ENCODE data around the gene SLIT1.

SLIT1 gene

GRCh38 chr10:97131666-97132065, 54.1 kb downstream of the SLIT1 start:
- TF ChIP-seq CEBPB (IDR thresholded peaks at IDR 0.05) (no peak), TCF12 (IDR thresholded peaks at IDR 0.05; ENCODE audit: low read depth) (no peak), TEAD4 (IDR thresholded peaks at IDR 0.05) (no peak), REST (IDR thresholded peaks at IDR 0.05; ENCODE audit: low read depth) (no peak), EGR1 (IDR thresholded peaks at IDR 0.05) (no peak), NFIC (IDR thresholded peaks at IDR 0.05) (no peak), CREB1 (IDR thresholded peaks at IDR 0.05; ENCODE audit: low read depth) (no peak), RAD21 (IDR thresholded peaks at IDR 0.05; ENCODE audit: low read depth) (no peak), TAF1 (IDR thresholded peaks at IDR 0.05; ENCODE audit: low read depth) (no peak)
- TF ChIP-seq, protein P1, sequence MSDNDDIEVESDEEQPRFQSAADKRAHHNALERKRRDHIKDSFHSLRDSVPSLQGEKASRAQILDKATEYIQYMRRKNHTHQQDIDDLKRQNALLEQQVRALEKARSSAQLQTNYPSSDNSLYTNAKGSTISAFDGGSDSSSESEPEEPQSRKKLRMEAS (IDR thresholded peaks at IDR 0.05): no peak
- TF ChIP-seq, protein P2, sequence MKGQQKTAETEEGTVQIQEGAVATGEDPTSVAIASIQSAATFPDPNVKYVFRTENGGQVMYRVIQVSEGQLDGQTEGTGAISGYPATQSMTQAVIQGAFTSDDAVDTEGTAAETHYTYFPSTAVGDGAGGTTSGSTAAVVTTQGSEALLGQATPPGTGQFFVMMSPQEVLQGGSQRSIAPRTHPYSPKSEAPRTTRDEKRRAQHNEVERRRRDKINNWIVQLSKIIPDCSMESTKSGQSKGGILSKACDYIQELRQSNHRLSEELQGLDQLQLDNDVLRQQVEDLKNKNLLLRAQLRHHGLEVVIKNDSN (IDR thresholded peaks at IDR 0.05): no peak

DNA sequence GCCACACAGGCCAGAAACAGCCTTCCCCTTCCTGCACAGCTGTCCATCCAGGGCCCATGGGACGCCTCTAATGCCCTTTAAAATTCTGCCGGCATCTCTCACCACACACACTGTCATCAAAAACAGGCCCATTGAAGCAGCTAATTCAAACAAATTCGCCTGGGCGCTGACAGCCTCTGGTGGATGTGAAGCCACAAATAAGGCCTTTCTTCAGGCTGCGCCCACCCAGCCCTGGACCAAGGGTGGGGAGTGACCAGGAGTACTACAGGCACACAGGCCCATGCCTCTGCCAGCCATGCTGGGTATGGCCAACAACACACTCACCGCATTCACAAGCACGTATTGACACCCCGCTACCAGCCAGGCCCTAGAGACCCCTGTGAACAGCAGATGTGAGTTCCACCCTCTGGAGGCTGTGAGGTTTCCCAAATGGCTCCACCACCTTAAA, 54.6 kb downstream of the SLIT1 start:
- TF ChIP-seq CREB1 (IDR thresholded peaks at IDR 0.05; ENCODE audit: low read depth): no peak
- TF ChIP-seq EP300 (IDR thresholded peaks at IDR 0.05; ENCODE audit: borderline replicate concordance): no peak
- TF ChIP-seq REST (IDR thresholded peaks at IDR 0.05; ENCODE audit: low read depth): no peak
- no peak for TF ChIP-seq EGR1 (IDR thresholded peaks at IDR 0.05)
- TF ChIP-seq CEBPB (IDR thresholded peaks at IDR 0.05): no peak
- TF ChIP-seq TCF12 (IDR thresholded peaks at IDR 0.05; ENCODE audit: low read depth): no peak
- TF ChIP-seq NFIC (IDR thresholded peaks at IDR 0.05): no peak
- TF ChIP-seq TAF1 (IDR thresholded peaks at IDR 0.05; ENCODE audit: low read depth): no peak
- no peak for TF ChIP-seq RAD21 (IDR thresholded peaks at IDR 0.05; ENCODE audit: low read depth)
- no peak for TF ChIP-seq ZBTB7A (IDR thresholded peaks at IDR 0.05; ENCODE audit: low read depth)
- no peak for TF ChIP-seq YY1 (IDR thresholded peaks at IDR 0.05; ENCODE audit: low read depth)
- TF ChIP-seq FOXM1 (IDR thresholded peaks at IDR 0.05; ENCODE audit: borderline replicate concordance, low read depth): no peak
- TF ChIP-seq, protein P2 (IDR thresholded peaks at IDR 0.05): no peak
- TF ChIP-seq, protein P1 (IDR thresholded peaks at IDR 0.05): no peak
- TF ChIP-seq TEAD4 (IDR thresholded peaks at IDR 0.05): no peak

DNA sequence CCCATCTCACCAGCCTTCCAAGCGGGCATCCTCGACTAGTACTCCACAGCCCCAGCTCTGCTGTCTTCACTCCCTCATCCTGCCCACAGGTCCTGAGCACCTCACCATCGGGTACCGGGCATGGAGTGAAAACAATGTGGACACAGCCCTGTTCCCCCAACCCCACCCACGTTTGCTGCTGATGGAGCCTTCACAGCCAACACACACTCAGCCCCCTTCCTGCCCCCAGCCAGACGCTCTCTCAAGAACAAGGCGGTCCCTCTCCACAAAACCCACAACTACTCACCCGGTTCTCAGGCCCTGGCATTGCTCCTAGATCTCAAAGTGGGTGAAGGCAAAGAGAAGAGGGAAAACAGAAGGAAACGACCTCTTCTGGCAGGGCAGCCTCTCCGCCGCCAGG, 56.1 kb downstream of the SLIT1 start:
- TF ChIP-seq TCF12 (IDR thresholded peaks at IDR 0.05; ENCODE audit: low read depth) (no peak), ZBTB7A (IDR thresholded peaks at IDR 0.05; ENCODE audit: low read depth) (no peak), FOXM1 (IDR thresholded peaks at IDR 0.05; ENCODE audit: borderline replicate concordance, low read depth) (no peak)
- TF ChIP-seq, protein P1 (IDR thresholded peaks at IDR 0.05): no peak

GRCh38 chr10:97128516-97129154, 57.1 kb downstream of the SLIT1 start:
- TF ChIP-seq, protein P1 (IDR thresholded peaks at IDR 0.05): no peak
- TF ChIP-seq NFIC (IDR thresholded peaks at IDR 0.05) (no peak), ZBTB7A (IDR thresholded peaks at IDR 0.05; ENCODE audit: low read depth) (no peak), TEAD4 (IDR thresholded peaks at IDR 0.05) (no peak), EGR1 (IDR thresholded peaks at IDR 0.05) (no peak), EP300 (IDR thresholded peaks at IDR 0.05; ENCODE audit: borderline replicate concordance) (no peak), CEBPB (IDR thresholded peaks at IDR 0.05) (no peak), TAF1 (IDR thresholded peaks at IDR 0.05; ENCODE audit: low read depth) (no peak), RAD21 (IDR thresholded peaks at IDR 0.05; ENCODE audit: low read depth) (no peak), FOXM1 (IDR thresholded peaks at IDR 0.05; ENCODE audit: borderline replicate concordance, low read depth) (no peak), YY1 (IDR thresholded peaks at IDR 0.05; ENCODE audit: low read depth) (no peak)
- TF ChIP-seq, protein P2 (IDR thresholded peaks at IDR 0.05): no peak

GRCh38 chr10:97128039-97128492, 57.7 kb downstream of the SLIT1 start:
- TF ChIP-seq TEAD4 (IDR thresholded peaks at IDR 0.05) (no peak), FOXM1 (IDR thresholded peaks at IDR 0.05; ENCODE audit: borderline replicate concordance, low read depth) (no peak), TCF12 (IDR thresholded peaks at IDR 0.05; ENCODE audit: low read depth) (no peak), REST (IDR thresholded peaks at IDR 0.05; ENCODE audit: low read depth) (no peak), NFIC (IDR thresholded peaks at IDR 0.05) (no peak), RAD21 (IDR thresholded peaks at IDR 0.05; ENCODE audit: low read depth) (no peak), ZBTB7A (IDR thresholded peaks at IDR 0.05; ENCODE audit: low read depth) (no peak), EGR1 (IDR thresholded peaks at IDR 0.05) (no peak), EP300 (IDR thresholded peaks at IDR 0.05; ENCODE audit: borderline replicate concordance) (no peak)
